GM18868 (cell line): ENCODE measurements around the gene SEMA4D.
A peak's percentile ranks its signal among the peaks of the same experiment; 100 is the strongest.

ENCODE experiments used
- ATAC-seq: cut with Tn5 transposase; IDR thresholded peaks from one replicate; pipeline ENCODE4 v1.9.1; 2021; ENCODE audit warnings: mild to moderate bottlenecking, moderate library complexity; ENCODE audit not compliant: unreplicated experiment

The SEMA4D gene

DNA sequence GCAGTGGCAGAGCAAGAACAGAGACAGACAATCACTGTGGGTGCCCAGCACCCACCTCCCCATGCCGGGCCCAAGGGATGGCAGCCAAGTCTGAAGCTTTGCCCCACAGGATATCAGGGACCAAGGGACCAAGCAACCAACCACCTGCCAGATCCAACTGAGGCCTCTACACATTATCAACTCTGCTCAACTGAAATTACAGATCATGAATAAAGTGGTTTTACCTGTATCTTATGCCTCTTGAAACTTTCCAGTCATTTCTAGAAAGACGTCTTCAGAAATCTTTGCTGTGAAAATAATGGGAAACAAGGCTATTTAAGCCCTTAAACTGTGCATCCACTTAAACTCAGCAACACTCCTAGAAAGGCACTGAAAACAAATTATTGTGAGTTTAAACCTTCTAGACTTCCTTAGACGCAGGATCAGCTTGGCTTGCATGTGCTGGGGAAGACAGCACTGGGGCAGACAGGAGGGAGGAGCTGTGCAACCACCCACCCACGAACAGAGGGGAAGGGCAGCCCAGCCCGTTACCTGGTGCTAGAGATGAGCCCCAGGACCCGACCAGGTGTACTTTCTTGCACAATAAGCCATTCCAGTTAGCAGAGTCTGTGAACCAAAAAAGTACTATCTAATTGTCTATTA is 80.0 kb downstream of the SEMA4D start:
- no peak for ATAC-seq

DNA sequence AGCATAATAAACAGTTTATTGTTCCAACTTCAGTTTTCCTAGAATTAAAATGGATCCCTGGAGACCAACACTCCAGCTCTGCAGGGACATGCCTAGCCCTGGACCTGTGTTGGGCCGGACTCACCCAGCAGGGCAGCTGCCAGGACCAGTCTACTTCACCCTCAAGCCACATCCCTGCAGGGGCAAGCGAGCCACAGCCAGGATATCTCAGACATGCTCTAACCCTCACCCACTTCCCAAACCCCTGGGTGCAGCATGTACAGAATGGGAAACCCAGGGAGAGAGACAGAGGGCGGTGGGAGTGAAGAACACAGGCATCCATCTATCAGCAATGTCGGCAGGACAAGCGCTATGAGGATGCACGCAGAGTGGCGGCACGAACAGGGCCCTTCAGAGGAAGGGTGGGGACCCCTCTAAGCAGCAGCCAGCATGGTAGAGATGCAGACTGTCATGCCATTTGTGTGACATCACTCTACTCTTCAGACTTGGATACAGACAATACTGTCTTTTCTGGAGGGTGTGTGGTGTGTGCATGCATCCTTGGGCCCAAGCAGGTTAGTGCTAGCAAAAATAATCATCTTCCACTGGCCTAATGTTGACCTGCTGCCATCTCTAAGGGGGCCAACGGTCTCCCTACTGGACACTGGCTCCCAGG is 83.1 kb downstream of the SEMA4D start:
- ATAC-seq: no peak

DNA sequence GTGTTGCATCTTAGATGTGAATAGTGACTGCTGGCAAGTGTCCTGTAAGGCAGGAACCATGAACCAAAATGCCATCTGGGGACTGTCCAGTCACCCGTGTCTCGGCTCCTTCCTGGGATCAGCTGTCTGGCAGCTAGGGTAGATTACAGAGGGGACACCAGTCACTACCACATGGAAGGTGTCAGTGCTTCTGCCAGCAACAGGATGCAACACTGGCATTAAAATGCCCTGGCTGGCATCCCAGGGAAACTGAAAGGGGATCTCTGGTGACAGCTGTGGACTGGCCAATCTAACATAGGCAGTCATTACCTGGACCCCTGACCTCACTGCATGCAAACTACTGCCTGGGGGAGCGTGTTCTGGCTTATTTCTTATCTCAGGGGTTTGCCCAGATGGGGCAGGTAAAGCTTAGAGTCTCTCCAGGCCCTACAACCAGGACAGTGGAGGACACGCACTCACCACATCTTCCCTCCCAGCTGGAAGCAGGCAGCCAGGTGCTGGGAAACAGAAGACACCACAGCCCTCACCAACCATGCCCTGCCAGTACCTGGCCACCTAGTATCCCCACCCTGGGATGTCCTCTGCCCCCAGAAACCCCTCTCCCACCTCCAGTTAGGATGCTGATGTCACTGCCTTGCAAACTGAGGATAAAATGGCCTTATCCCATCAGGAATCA is 83.8 kb downstream of the SEMA4D start:
- no peak for ATAC-seq

DNA sequence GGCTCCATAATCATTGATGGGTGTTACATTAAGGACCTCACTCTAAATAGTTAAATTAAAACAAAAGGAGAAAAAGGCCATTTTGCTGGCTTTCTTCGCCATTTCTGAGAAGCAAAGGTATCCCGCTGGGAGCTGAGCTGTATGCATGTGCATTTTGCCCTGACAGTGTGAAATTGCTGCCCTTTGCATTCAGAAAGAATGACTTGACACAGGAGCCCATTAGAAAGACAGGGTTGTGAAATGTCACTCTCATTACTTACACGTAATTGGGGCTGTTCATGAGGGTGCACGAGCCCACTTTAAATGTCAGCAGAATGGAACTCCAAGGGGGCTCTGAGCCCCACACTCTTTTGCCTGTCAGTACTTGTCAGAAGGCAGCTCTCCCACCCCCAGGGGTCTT is 85.0 kb downstream of the SEMA4D start:
- no peak for ATAC-seq

DNA sequence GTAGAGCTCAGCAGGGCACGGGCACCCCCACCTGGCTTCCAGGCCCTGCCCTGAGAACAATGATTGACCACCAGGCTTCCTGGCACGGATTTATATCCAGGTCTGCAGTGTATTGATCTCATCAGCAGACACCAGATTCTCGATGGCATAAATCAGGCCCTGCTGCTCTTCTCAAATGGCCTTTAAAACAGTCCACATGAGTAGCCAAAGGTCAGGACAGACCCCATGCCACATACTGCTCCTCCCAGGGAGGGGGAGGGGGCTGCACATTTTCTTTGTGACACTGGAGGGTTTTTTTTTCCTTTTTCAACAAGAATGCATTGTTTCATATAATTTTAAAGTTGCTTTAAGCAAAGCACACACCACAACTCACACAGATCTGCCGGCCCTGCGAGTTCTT is 85.4 kb downstream of the SEMA4D start:
- ATAC-seq: no peak

DNA sequence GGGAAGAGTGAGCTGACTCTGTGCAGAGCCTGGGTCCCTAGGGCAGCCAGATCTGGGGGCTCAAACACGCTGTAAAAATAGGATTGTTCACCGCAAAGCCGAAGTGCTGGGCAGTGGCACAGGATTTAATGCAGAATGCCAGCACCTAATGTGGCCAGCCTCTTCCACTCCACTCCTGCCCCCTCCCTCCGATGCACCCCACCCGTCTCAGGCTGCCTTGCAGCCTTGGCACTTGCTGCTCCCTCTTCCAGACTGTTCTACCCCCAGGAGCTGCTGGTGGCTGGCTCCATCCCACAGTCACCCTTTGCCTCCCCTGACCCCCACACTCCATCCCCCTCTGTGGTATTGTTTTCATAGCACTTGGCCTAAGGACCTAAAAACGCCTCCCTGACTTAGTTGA is 86.2 kb downstream of the SEMA4D start:
- ATAC-seq: no peak

DNA sequence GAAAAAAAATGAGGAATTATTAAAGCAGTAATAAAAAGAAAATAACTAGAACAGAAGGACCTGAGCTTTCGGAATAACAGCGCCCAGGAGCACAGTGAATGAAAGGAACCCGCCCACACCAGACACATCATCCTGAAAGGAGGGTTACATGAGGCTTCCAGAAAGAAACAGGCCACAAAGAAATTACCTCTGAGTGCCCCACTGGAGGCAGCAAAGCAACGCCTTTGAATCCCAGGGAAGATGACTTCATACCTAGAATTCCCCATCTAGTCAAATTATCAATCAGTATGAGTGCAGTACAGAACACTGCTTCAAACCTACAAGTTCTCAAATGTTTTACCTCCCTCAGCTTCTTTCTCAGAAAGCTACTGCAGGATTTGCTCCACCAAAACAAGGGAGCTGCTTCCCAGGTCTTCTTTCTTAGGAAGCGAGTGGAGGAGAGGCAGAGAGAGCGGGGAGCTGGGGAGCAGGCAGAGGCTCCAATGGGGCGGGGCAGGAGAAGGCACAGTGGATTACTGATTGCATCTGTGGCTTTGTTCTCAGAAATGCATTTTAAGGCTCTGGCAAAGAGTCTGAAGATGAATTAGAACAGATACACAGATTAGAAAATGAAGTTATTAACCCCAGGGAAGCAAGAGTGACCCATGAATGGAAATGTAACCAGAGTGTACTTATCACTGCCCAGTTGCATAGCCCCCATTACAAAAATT is 87.1 kb downstream of the SEMA4D start:
- ATAC-seq: peak; percentile 46

DNA sequence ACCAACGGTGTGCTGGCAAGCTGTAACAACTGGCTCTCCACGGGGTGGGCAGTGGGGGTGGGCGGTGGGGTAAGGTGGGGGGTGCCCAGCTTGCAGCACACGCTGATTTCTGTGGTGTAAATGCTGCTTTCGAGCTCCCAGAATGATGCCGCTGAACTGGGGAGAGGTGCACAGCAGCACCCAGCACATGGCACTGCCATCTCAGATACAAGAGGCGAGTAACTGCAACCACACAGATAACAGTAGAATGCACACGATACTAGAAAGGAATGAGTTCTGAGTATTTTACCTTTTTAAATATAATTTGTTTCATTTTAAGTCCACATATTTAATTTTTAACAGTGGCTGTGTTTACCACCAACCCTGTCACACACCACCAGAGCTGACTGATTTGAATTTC is 87.9 kb downstream of the SEMA4D start:
- no peak for ATAC-seq

DNA sequence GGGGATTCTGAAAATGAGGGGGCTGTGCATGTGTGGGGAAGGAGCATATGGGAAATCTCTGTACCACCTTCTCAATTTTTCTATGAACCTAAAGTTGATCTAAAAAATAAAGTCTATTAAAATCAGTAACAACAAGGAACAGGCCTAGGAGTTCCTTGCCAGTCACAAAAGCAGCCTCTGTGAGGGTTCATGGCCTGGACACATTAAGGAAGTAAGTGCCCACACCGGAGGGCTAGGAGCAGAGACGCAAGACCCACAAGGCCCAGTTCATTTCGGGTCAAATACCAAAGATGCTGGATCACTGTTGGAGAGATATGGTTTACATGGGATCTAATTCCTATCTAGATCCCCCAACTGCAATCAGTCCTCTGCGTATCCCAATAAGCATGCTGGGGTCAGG is 88.4 kb downstream of the SEMA4D start:
- ATAC-seq: no peak

DNA sequence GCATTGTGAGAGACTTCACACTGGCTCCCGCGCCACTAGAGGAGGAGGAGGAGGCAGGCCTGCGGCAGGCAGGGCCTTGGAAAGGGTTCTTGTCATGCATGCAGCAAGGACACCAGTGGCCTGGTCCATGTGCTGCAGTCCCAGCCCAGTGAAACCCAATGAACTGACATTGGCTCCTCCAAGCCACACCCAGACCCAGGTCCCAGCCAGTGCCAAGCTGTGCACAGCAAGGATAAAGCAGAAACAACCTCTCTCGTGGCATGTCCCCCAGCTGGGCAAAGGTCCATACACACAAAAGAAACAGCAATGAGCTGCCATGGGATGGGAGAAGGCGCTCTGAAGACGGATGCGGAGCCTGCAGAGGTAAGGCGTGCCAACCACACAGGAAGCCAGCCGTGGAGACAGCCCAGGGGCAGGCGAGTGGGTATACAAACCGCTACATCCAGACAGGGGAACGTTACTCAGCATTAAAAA is 89.2 kb downstream of the SEMA4D start:
- peak; percentile 33 for ATAC-seq

DNA sequence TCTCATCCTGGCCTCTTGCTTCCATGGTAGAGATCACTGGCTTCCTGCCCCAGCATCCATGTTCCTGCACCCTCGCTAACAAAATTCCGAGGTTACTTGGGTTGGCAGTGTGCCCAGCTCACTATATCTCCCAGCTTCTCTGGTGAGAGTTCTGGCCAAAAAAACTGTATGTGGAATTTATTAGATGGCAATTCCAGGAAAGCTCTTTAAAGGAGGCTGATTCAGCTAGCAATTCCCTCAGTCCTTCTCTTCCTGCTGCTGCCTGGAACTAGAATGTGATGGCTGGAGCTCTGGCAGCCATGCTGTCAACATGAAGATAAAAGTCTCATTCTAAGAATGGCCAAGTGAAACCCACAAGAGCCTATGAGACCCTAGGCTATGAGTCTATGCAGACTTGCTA is 90.8 kb downstream of the SEMA4D start:
- no peak for ATAC-seq

DNA sequence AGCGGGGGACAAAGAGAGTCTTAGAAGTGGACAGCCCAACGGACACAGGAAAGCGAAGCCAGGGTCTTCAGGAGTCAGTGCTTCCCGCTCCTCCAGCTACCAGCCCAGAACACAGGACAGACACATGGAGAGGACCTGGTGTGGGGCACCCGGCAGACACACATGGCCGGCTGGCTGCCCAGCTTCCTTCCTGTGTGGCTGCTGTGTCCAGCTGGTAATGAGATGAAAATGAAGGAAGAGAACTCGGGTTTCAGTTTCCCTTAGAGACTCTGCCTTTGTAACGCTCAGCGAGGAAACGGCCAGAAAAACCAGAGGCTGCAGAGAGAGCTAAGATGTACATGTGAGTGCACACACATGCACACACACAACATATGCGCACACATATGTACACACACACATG is 92.1 kb downstream of the SEMA4D start:
- ATAC-seq: peak; percentile 53

DNA sequence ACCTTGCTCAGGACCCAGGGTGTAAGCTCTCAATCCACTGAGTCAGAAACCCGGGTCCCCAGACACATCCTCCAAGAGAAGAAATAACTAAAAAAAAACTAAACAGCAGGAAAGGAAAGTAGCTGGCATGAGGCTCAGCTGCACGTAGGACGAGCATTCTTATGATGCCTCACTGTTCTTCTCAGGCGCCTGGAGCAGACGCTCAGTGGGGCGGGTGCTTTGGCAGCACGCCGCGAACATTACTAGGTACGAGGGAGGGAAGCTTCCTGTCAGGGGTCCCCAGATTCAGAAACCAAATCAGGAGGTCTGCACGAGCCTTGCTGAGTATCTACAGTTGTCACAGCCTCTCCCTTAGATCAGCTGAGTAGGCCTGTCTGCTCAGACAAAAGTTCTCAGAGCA is 93.8 kb downstream of the SEMA4D start:
- no peak for ATAC-seq

DNA sequence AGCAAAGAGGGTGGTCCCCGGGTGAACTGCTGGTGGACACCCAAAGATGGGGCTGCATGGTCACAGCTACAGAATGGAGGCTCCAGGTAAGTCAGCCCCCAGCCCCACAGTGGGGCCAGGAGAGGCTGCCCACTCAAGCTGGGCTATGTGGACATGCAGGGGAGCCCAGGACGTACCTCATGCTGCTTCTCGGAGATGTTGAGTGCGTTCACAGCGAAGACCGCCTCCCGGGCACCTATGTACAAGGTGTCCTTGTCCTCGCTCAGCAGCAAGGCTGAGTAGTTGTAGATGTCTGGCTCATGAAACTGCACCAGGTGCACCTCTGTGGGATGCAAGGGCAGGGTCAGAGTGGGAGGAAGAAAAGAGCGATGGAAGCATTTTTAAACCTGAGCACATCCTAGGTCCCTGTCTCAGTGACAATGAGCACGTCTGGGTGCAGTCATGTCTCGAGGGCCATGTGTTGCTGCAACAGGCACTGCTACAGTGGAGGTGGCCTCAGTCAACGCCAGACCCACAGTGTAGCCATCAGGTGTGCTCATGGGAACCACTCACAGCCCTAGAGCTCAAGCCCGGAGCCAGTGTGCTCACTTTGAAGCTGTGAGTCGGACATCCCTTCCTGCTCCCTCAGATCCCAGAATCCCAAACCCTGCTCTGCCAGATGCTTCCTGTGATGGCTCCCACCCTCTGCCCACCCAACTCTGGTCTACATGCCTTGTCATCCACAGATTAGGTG is 95.1 kb downstream of the SEMA4D start:
- ATAC-seq: no peak

DNA sequence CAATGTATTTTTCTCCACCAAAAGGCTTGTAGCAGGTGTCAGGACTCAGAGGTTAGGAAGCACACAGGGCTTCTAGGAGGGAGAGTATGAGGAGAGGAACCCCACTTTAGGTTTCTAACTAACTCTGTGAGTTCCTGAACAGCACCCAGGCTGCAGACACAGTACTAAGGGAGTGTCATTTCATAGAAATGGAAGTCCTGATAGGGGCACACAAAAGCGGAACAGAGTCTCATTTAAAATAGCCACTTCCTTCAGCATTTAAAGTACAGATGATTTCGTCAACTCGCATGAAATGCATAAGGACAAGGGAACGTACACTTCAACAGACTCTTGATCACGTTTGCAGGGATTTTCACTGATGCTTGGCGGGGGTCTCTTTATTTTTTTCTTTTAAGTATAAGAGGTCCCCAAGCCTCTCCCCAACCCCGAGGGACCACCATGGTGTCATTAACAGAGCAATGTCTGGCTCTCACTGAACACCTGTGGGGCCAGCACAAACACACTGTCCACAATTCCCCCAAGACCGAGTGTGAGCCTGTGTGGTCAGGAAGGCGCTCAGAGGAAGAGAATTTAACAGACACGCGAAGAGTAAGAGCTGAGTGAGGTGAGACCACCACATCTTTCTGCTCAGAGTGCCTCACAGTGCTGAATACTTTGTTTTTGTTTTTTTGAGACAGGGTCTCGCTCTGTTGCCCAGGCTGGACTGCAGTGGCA is 97.4 kb downstream of the SEMA4D start:
- ATAC-seq: peak; percentile 92

DNA sequence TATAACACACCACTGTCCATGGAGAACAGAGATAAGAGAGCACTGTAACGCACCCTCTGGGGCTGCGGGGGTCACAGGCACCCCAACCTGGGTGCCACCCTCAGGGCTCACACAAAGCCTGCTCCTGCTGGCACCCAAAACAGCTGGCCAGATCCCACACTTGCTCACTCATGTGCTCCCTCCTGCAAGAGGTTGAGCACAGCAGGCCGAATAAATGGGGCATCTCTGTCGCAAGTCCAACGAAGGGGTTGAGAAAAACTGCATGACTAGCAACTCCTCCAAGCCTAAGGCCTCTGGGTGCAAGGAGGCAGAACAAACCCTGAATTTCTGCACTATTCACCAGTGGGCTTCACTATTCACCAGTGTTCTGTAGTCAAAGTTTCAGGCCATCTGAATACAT is 99.3 kb downstream of the SEMA4D start:
- no peak for ATAC-seq

DNA sequence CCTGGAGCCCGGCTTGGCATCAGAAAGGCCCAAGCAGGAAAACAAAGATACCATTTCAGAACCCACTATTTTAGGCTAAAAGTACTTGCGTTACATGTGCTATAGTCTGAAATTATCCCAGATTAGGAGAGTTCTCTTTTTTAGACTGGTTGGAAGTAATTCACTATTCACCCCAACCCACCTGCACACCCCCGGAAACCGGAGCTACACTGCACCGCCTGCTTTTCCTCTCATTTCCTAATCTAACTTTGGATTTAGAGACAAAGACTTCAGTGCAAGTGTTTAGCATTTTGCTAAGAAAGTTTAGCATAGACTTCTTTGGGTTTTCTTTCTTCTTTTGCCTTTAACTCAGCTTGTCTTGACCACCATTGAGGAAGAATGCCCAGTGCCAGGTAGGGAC is 100.4 kb downstream of the SEMA4D start:
- ATAC-seq: no peak

DNA sequence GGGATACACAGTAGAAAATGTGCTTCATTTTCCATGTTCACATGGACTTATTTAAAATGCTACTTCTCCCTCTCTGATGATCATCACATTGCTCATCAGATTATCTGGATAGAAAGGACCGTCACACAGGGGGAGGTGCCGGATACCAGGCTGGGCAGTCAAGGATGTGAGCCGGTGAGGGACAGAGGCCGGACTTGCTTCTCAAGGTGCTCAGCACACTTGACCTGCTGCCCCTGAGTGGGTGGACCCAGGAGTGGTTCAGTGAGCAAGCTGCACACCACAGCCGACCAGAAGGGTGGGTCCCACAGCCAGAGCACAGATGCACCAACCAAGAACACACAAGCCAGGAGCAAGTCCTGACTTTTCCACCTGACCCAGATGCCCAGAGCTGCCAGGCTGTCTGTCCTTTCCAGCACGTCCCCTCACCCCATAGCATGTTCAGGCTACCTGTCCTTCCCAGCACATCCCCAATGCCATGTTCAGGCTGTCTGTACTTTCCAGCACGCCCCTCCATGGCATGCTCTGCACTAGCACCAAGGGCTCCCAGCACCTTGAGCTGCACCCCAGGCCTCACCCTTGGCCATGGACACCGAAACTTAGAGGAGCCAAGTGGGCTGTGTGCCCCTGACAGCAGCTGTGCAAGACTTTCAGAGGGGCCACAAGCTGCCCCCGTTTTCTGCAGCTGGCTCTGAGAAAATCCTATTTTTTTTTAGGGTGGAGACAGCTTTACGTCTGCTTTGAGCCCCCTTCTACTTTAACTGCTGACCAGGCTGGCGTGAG is 101.8 kb downstream of the SEMA4D start:
- ATAC-seq: no peak

DNA sequence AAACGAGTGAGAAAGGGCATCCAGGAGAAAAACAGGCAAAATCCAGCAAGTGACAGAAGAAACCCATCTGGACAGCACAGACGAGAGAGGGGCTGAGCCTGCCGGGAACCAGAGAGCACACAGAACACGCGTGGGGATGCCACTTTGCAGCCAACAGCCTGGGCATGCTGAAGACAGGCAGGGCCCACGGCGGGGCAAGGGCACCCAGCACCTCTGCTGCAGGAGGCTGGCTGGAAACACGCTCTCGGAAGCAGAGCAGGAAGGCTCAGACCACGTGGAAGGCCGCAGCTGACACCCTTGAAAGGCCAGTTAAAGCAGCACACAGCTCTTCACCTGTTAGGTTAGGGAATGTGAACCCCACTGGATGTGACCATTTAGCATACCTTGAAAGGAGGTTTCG is 103.5 kb downstream of the SEMA4D start:
- ATAC-seq: no peak

DNA sequence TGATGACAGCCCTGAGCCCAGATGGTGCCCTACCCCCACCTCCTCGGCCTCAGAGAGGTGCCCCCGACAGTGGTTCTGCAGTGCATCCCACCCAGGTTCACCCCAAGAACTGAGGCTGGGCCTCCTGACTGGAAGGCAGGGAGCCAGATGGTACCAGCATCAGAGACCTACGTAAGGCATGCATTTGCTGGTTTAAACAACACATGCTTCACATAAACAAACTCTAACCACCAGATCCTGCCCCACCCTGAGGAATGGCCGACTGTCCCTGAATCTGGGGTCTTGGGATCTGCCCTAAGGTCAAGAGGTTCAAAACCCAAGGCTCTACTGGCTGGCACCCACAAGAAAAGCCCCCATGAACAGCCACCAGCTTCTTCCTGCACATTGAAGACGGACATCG is 106.3 kb downstream of the SEMA4D start:
- no peak for ATAC-seq
